Activated naive CD4-positive, alpha-beta T cell treated with anti-CD3 and anti-CD28 coated beads for 36 hours (primary cell): ENCODE data around the gene SIGLEC5. TPM values are rescaled to one million over a fixed set of nuclear protein-coding genes. Genes with fewer than 3 reads are reported as not detected.
A peak's percentile ranks its signal among the peaks of the same experiment; 100 is the strongest.
"Not testable (repeated sequence)": the region's sequence is repeated elsewhere in the genome, so short reads cannot be mapped to it uniquely, and the experiment has no call there.

Experiments
- CTCF ChIA-PET: fragments of 350-600 bp; sonication (Branson Sonifier 250); formaldehyde crosslinking; loops from one replicate; lab custom pipeline; 2021; ENCODE audit warnings: antibody characterized with exemption; lab: Charles Lee
- DNase-seq: peaks from one replicate; pipeline ENCODE4 v3.0.0-alpha.2; 2020
- H3K27ac Mint-ChIP-seq: one replicate; pipeline ENCODE4 v1.8.0; 2021; ENCODE audit warnings: mild to moderate bottlenecking, mixed read lengths
- H3K27me3 Mint-ChIP-seq: one replicate; pipeline ENCODE4 v1.8.0; 2021; ENCODE audit warnings: low read depth, mixed read lengths
- H3K36me3 Mint-ChIP-seq: one replicate; pipeline ENCODE4 v1.8.0; 2021; ENCODE audit warnings: low read depth, mixed read lengths
- H3K4me1 Mint-ChIP-seq: one replicate; pipeline ENCODE4 v1.8.0; 2021; ENCODE audit warnings: low read depth, mixed read lengths
- H3K4me3 Mint-ChIP-seq: one replicate; pipeline ENCODE4 v1.8.0; 2021; ENCODE audit warnings: mild to moderate bottlenecking, moderate library complexity, mixed read lengths
- H3K9me3 Mint-ChIP-seq: one replicate; pipeline ENCODE4 v1.8.0; 2021; ENCODE audit warnings: mixed read lengths
- intact Hi-C: fragments of 100-400 bp; cut with micrococcal nuclease; formaldehyde crosslinking; loops from one replicate; pipeline ENCODE4 v1.15.1; 2023
- total RNA-seq, 2 experiments: library from RNA; stranded (reverse); gene quantifications; one replicate each; pipeline ENCODE4 v1.2.3, GENCODE V29; 2021

Gene SIGLEC5
- total RNA-seq: under 1 TPM in 1 of 2 experiments, not detected in 1; 0.12 TPM

DNA sequence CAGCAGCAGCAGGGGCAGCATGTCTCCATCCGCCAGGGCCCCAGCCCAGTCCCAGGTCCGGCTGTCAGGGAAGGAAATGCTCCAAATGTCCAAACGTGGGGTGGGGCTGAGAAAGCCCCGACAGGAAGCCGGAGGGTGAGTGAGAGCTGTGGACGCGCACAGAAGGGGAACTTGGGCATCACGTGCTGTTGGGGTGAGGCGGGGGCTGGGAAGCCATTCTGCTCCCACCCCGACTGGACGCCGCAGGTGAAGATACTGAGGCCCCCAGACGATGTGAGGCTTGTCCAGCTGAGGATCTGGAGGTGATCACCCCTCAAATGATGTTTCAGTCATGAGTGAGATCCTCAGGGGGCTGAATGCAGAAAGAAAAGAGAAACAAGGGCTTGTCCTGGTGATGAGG, at the start of gene SIGLEC5:
Gene SIGLEC5, minus strand, starts transcription at position 87 of the 400 bp plus-strand sequence. Its CDS starts 66 bp downstream, at position 21.
- H3K4me1 Mint-ChIP-seq, H3K36me3 Mint-ChIP-seq, H3K27ac Mint-ChIP-seq, intact Hi-C loops, H3K9me3 Mint-ChIP-seq, H3K4me3 Mint-ChIP-seq, DNase-seq: not testable (repeated sequence)
- CTCF ChIA-PET: interaction anchor here (0.6 kb wide), 1 partner anchor 45 kb away, joined by 4 read pairs; no protein-coding TSS in a partner anchor
- H3K27me3 Mint-ChIP-seq: peaks cover 16% of the 10 kb centered on the region

DNA sequence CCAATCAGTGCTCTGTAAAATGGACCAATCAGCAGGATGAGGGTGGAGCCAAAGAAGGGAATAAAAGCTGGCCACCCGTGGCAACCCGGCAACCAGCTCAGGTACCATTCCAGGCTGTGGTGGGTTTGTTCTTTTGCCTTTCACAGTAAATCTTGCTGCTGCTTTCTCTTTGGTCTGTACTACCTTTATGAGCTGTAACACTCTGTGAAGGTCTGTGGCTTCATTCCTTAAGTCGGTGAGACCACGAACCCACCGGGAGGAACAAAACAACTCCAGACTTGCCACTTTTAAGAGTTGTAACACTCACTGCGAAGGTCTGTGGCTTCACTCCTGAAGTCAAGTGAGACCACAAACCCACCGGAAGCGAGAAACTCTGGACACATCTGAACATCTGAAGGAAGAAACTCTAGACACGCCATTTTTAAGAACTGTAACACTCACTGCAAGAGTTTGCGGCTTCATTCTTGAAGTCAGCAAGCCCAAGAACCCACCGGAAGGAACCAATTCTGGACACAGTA, 46.4 kb upstream of the SIGLEC5 start:
- peaks cover 2% of the 10 kb centered on the region for H3K36me3 Mint-ChIP-seq
- peaks cover 10% of the 10 kb centered on the region for H3K4me1 Mint-ChIP-seq
- H3K4me3 Mint-ChIP-seq: peak overlapping the region; percentile 46
- intact Hi-C loops: no loop called here
- DNase-seq: peak; percentile 42
- no peaks in the 10 kb centered on the region for H3K27me3 Mint-ChIP-seq
- H3K9me3 Mint-ChIP-seq: peaks cover 4% of the 10 kb centered on the region
- H3K27ac Mint-ChIP-seq: no peak overlapping the region
- CTCF ChIA-PET: interaction anchor here (1.0 to 2.6 kb wide), 5 partner anchors 16 to 234 kb away, joined by 3 to 6 read pairs (median 4); no protein-coding TSS in a partner anchor

- H3K36me3 Mint-ChIP-seq, H3K4me3 Mint-ChIP-seq, H3K9me3 Mint-ChIP-seq, H3K4me1 Mint-ChIP-seq, H3K27ac Mint-ChIP-seq, H3K27me3 Mint-ChIP-seq, intact Hi-C loops: not testable (repeated sequence)
- CTCF ChIA-PET: interaction anchor here (0.9 to 2.6 kb wide), 6 partner anchors 15 to 234 kb away, joined by 3 to 6 read pairs (median 4); no protein-coding TSS in a partner anchor
- peak; percentile 34 for DNase-seq
These were observed 45.8 kb upstream of the SIGLEC5 start for GRCh38 chr19:51675911-51676565.

GRCh38 chr19:51668216-51668615, 38.0 kb upstream of the SIGLEC5 start:
- Mint-ChIP-seq H3K27me3 (peaks cover 10% of the 10 kb centered on the region), H3K4me1 (peaks cover 10% of the 10 kb centered on the region), H3K36me3 (no peaks in the 10 kb centered on the region), H3K9me3 (no peaks in the 10 kb centered on the region), H3K27ac (no peak overlapping the region), H3K4me3 (no peak overlapping the region)
- no peak for DNase-seq
- intact Hi-C loops: no loop called here
- CTCF ChIA-PET: interaction anchor here (1.3 kb wide), 1 partner anchor 11 kb away, joined by 8 read pairs; no protein-coding TSS in a partner anchor

- H3K27me3 Mint-ChIP-seq: peaks cover 16% of the 10 kb centered on the region
- H3K4me3 Mint-ChIP-seq: no peak overlapping the region
- no peaks in the 10 kb centered on the region for H3K36me3 Mint-ChIP-seq
- no peak overlapping the region for H3K27ac Mint-ChIP-seq
- CTCF ChIA-PET: no interaction called here
- no peak for DNase-seq
- no peaks in the 10 kb centered on the region for H3K9me3 Mint-ChIP-seq
- peaks cover 10% of the 10 kb centered on the region for H3K4me1 Mint-ChIP-seq
- intact Hi-C loops: loop anchor here (5.0 kb wide), 1 partner anchor 112 kb away; no protein-coding TSS in a partner anchor
These were observed 34.8 kb upstream of the SIGLEC5 start for GRCh38 chr19:51664997-51665396.

- Mint-ChIP-seq H3K4me3 (no peak overlapping the region), H3K27ac (no peak overlapping the region), H3K4me1 (peaks cover 6% of the 10 kb centered on the region), H3K27me3 (peaks cover 16% of the 10 kb centered on the region), H3K36me3 (no peaks in the 10 kb centered on the region), H3K9me3 (no peaks in the 10 kb centered on the region)
- no peak for DNase-seq
- CTCF ChIA-PET: no interaction called here
- intact Hi-C loops: loop anchor here (5.0 kb wide), 1 partner anchor 113 kb away; no protein-coding TSS in a partner anchor
These were observed 33.9 kb upstream of the SIGLEC5 start for GRCh38 chr19:51664131-51664530.

DNA sequence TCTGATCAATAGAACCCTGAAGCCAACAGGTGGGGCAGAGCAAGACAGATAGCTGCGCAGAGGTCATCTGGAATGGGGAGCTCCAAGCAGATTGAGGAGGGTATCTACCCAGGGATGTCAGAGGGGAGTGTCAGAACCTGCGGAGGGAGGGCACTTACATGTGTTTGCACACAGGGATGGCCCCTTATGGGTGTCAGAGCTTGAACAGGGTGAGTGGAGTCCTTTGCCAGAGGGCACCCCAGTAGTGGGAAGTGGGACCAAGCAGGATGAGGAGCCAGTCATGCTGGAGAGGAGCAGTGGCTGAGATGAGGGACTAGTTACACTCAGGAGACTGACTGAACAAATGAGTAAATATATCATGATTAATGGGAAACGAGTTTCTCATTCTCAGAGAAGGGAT, 33.4 kb upstream of the SIGLEC5 start:
- H3K4me1 Mint-ChIP-seq: peaks cover 2% of the 10 kb centered on the region
- no peaks in the 10 kb centered on the region for H3K9me3 Mint-ChIP-seq
- intact Hi-C loops: loop anchor here (5.0 kb wide), 1 partner anchor 114 kb away; no protein-coding TSS in a partner anchor
- no peak for DNase-seq
- H3K27ac Mint-ChIP-seq: no peak overlapping the region
- H3K27me3 Mint-ChIP-seq: peaks cover 16% of the 10 kb centered on the region
- CTCF ChIA-PET: no interaction called here
- no peak overlapping the region for H3K4me3 Mint-ChIP-seq
- no peaks in the 10 kb centered on the region for H3K36me3 Mint-ChIP-seq

DNA sequence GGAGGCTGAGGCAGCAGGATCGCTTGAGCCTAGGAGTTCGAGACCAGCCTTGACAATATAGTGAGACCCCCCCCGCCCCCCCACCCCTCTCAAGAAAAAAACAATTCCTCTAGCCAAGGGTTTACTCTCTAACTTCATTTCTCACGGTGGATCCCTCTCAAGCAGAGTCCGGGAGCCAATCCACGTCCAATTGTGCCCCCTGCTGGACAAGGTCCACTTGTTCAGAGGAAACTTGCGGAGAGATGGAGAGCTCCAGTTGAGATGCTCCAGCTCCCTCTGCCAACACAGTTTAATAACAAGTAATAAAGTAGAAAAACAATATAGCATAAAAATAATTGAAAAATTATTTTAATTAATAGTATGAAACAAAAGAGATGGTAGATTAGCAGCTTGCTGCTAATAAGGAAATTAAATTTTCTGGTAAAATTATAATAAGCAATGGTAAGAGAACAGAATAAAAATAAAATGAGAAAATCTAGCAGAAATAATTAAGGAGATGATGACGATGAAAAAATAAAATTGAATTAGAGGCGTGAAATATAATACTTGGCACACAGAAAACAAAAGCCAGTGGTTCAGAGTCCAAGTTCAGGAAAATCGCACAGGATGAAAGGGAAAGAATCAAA, 30.9 kb upstream of the SIGLEC5 start:
- H3K4me3 Mint-ChIP-seq: no peak overlapping the region
- no peaks in the 10 kb centered on the region for H3K36me3 Mint-ChIP-seq
- CTCF ChIA-PET: interaction anchor here (0.7 to 3.1 kb wide), 12 partner anchors 9 to 199 kb away, joined by 3 to 18 read pairs (median 3); no protein-coding TSS in a partner anchor
- H3K27me3 Mint-ChIP-seq: peaks cover 19% of the 10 kb centered on the region
- DNase-seq: peak; percentile 89
- no peaks in the 10 kb centered on the region for H3K9me3 Mint-ChIP-seq
- no peak overlapping the region for H3K27ac Mint-ChIP-seq
- intact Hi-C loops: loop anchor here (5.0 kb wide), 1 partner anchor 116 kb away; no protein-coding TSS in a partner anchor
- peaks cover 5% of the 10 kb centered on the region for H3K4me1 Mint-ChIP-seq

- DNase-seq: no peak
- peaks cover 1% of the 10 kb centered on the region for H3K9me3 Mint-ChIP-seq
- H3K4me3 Mint-ChIP-seq: no peak overlapping the region
- H3K27me3 Mint-ChIP-seq: peaks cover 9% of the 10 kb centered on the region
- no peak overlapping the region for H3K27ac Mint-ChIP-seq
- no peaks in the 10 kb centered on the region for H3K36me3 Mint-ChIP-seq
- peaks cover 5% of the 10 kb centered on the region for H3K4me1 Mint-ChIP-seq
- intact Hi-C loops: no loop called here
- CTCF ChIA-PET: interaction anchor here (0.8 to 2.2 kb wide), 3 partner anchors 141 to 182 kb away, joined by 3 to 14 read pairs (median 4); no protein-coding TSS in a partner anchor
These were observed 24.6 kb upstream of the SIGLEC5 start for GRCh38 chr19:51654783-51655182.

DNA sequence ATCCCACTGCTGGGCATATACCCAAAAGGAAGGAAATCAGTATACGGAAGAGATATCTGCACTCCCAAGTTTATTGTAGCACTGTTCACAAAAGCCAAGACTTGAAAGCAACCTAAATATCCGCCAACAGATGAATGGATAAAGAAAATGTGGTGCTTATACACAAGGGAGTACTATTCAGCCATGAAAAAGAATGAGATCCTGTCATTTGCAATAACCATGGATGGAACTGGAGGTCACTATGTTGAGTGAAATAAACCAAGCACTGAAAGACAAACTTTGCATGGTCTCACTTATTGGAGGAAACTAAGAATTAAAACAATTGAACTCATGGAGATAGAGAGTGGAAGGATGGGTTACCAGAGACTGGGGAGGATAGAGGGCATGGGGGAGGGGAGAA, 23.0 kb upstream of the SIGLEC5 start:
- Mint-ChIP-seq H3K4me1 (peaks cover 5% of the 10 kb centered on the region), H3K9me3 (peaks cover 1% of the 10 kb centered on the region), H3K27me3 (peaks cover 13% of the 10 kb centered on the region), H3K4me3 (no peak overlapping the region), H3K27ac (no peak overlapping the region), H3K36me3 (no peaks in the 10 kb centered on the region)
- intact Hi-C loops: no loop called here
- no peak for DNase-seq
- CTCF ChIA-PET: no interaction called here

- H3K9me3 Mint-ChIP-seq: peaks cover 1% of the 10 kb centered on the region
- H3K4me1 Mint-ChIP-seq: peaks cover 5% of the 10 kb centered on the region
- H3K27me3 Mint-ChIP-seq: peaks cover 15% of the 10 kb centered on the region
- intact Hi-C loops: no loop called here
- H3K27ac Mint-ChIP-seq: no peak overlapping the region
- CTCF ChIA-PET: interaction anchor here (0.6 to 0.8 kb wide), 3 partner anchors 40 to 835 kb away, joined by 3 read pairs; no protein-coding TSS in a partner anchor
- H3K36me3 Mint-ChIP-seq: no peaks in the 10 kb centered on the region
- no peak for DNase-seq
- H3K4me3 Mint-ChIP-seq: no peak overlapping the region
These were observed 22.1 kb upstream of the SIGLEC5 start for GRCh38 chr19:51652266-51652665.

DNA sequence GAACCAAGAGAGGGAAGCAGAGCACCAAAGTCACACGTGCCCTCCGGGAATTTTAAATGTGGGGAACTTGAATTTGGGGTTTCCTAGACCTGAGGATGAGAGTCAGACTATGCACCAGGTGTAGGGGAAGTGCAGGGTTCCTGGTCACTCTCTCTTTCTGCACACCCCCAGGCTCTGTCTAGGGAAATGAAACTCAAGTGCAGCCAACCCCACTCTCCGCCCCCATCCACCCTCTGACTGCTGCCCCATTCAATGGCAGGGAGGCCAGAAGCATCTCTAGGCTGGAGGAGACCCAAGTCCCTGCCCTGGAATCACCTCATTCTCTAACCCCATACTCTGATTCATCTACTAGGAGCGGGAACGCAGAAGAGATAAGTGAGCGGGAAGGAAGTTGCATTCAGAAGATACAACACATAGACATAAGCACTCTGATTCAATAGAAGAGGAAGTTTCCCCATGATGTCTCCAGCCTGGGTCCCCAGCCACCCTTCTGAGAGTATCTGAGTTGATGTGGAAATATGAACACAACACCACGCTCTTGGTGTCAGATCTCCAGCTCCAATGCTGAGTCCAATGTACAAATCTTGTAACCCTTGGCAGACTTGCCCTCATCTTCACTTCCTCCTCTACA, 21.1 kb upstream of the SIGLEC5 start:
- Mint-ChIP-seq H3K4me1 (no peaks in the 10 kb centered on the region), H3K27me3 (peaks cover 12% of the 10 kb centered on the region), H3K4me3 (no peak overlapping the region), H3K9me3 (peaks cover 1% of the 10 kb centered on the region), H3K27ac (no peak overlapping the region), H3K36me3 (no peaks in the 10 kb centered on the region)
- no peak for DNase-seq
- CTCF ChIA-PET: interaction anchor here (0.6 to 0.8 kb wide), 3 partner anchors 39 to 834 kb away, joined by 3 read pairs; no protein-coding TSS in a partner anchor
- intact Hi-C loops: no loop called here
